ENCODE results near the gene ZNF776.
A peak's percentile ranks its signal among the peaks of the same experiment; 100 is the strongest.
"Not testable (repeated sequence)": the region's sequence is repeated elsewhere in the genome, so short reads cannot be mapped to it uniquely, and the experiment has no call there.

Gene ZNF776

DNA sequence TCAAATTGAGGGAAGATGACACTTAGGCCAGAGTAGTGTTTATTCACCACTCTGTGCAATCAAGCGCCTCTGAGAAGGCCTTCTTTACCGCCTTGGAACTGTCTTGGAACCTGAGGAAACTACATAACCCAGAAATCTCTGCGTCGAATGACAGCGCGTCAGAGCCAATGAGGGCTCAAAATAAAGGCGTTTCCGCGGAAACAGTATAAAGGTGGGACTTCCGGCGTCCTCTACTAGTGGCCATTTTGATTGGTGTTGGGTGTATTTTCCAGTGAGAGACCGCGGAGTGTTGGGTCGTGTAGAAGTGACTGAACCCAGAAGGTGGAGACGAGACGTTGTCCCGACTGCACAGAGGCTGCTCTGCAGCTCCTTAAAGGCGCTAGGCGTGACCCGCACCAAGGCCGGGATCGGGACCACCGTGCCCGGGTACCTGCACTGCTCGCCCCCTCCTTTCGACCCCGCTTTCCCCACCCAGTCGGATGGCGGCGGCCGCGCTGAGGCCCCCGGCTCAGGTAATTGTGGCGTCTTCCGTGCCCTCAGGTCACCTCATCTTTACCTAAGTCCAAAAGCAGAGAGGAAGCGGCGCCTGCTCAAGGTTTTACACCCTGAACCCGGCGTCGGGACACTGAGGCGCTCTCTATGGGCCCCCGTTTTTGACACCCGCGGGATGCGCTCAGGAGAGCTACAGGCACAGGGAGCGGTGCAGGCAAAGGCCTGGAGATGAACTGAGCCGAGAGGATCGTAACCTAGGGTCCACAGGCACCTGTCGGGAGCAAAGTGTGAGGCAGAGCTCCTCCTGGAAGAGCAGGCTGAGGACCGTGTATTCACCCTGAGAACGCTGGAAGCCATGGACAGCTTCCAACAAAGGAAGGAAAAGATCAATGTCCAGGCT is at the start of gene ZNF776:
Gene ZNF776 (plus strand): TSS at position 236 of the 892 bp plus-strand sequence. CDS start 244 bp downstream, at position 480.
- Mint-ChIP-seq H3K4me3 (peak within 1 kb of the TSS; percentile 95), H3K36me3 (ENCODE audit: low read depth) (peaks cover 51% of the 10 kb centered on the region), H3K4me1 (peaks cover 25% of the 10 kb centered on the region), H3K9me3 (peaks cover 45% of the 10 kb centered on the region), H3K27ac (peak within 1 kb of the TSS; percentile 95), H3K27me3 (no peaks in the 10 kb centered on the region)
- DNase-seq (peak; percentile 76), ATAC-seq (peak; percentile 99)

DNA sequence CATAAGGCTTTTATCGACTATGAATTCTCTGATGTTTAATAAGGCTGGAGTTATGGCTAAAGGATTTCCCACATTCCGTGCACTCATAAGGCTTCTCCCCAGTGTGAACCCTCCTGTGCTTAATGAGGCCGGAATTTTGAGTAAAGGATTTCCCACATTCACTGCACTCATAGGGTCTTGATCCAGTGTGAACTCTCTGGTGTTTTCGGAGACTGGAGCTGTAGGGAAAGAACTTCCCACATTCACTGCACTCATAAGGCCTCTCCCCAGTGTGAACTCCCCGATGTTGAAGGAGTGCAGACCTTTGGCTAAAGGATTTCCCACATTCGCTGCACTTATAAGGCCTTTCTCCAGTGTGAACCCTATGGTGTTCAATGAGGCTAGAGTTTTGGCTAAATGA is 45.0 kb upstream of the ZNF776 start:
- Mint-ChIP-seq H3K27me3 (no peaks in the 10 kb centered on the region), H3K9me3 (peaks cover 72% of the 10 kb centered on the region), H3K4me1 (peaks cover 7% of the 10 kb centered on the region), H3K4me3 (no peak overlapping the region), H3K27ac (no peak overlapping the region), H3K36me3 (ENCODE audit: low read depth) (peaks cover 86% of the 10 kb centered on the region)
- no peak for DNase-seq
- no peak for ATAC-seq

DNA sequence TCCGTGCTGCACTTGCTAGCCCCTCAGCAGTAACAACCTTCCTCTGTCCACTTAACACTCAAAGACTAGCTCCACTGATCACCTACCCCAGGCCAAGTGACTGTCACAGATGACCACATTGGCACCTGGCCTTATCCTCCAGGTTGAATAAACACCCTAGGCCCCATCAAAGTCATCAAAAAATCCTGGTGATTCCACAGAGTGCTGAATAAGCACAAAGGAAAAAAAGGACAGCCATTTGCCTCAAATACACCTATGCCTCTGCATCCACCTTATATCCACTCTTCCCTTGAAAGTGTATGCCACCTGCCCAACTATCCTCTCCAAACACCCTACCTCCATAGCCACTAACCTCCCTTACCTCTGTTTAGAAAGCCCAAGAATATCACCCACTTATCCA is 40.3 kb upstream of the ZNF776 start:
- Mint-ChIP-seq H3K4me3 (no peak overlapping the region), H3K9me3 (peaks cover 58% of the 10 kb centered on the region), H3K27me3 (peaks cover 6% of the 10 kb centered on the region), H3K4me1 (peaks cover 26% of the 10 kb centered on the region), H3K27ac (no peak overlapping the region), H3K36me3 (ENCODE audit: low read depth) (peaks cover 80% of the 10 kb centered on the region)
- DNase-seq (no peak), ATAC-seq (no peak)

DNA sequence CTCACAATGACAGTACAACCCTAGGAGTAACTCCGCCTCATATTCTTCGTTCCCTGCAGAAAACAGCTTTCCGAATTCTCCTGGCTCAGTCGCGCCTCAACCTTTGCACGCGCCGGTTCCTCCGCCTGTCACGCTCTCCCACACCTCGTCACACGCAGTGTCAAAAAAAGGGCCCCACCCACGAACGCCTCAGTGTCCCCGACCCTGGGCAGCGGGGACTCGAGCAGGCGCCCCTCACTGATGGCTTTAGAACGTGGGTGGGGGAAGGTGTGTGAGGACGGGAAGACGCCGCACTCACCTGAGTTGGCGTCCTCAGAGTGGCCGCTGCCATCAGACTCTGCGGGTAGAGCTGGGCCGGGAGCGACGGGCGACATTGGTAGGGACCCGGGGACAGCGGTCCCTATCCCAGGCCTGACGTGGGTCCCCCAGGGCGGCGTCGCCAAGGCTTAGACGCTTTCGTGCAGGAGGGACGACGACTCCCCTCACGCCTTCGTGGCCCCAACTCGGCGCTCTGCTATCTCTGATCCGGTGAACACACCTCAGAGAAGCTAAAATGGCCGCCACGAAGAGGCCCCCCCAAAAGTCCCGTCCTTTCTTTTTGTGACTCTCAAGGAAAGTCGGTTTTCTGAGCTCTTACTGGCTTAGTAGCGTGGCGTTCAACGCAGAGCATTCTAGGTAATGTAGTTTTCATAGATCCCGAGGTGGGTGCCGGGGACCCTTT is 37.8 kb upstream of the ZNF776 start, which contains the start of gene ZNF154:
Gene ZNF154 (minus strand): TSS at position 564 of the 721 bp plus-strand sequence. CDS start 233 bp downstream, at position 331.
- DNase-seq (peak; percentile 33), ATAC-seq (peak; percentile 79)
- Mint-ChIP-seq H3K36me3 (ENCODE audit: low read depth) (peaks cover 68% of the 10 kb centered on the region), H3K27me3 (peaks cover 6% of the 10 kb centered on the region), H3K4me1 (peaks cover 26% of the 10 kb centered on the region), H3K27ac (peak within 1 kb of the TSS; percentile 90), H3K4me3 (peak within 1 kb of the TSS; percentile 87), H3K9me3 (peaks cover 47% of the 10 kb centered on the region)

DNA sequence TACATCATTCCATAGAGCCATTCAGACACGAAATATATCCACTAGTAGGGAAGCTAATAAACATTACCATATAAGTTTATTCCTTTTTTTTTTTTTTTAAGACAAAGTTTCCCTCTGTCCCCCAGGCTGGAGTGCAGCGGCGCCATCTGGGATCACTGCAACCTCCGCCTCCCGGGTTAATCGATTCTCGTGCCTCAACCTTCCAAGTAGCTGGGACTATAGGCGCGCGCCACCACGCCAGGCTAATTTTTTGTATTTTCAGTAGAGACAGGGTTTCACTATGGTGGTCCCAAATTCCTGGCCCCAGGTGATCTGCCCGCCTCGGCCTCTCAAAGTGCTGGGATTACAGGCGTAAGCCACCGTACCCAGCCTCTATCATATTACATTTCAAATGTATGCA is 37.0 kb upstream of the ZNF776 start:
- Mint-ChIP-seq H3K36me3 (ENCODE audit: low read depth) (peaks cover 68% of the 10 kb centered on the region), H3K9me3 (peaks cover 46% of the 10 kb centered on the region), H3K27ac (no peak overlapping the region), H3K4me1 (peaks cover 26% of the 10 kb centered on the region), H3K27me3 (peaks cover 6% of the 10 kb centered on the region), H3K4me3 (no peak overlapping the region)
- ATAC-seq (no peak), DNase-seq (no peak)

DNA sequence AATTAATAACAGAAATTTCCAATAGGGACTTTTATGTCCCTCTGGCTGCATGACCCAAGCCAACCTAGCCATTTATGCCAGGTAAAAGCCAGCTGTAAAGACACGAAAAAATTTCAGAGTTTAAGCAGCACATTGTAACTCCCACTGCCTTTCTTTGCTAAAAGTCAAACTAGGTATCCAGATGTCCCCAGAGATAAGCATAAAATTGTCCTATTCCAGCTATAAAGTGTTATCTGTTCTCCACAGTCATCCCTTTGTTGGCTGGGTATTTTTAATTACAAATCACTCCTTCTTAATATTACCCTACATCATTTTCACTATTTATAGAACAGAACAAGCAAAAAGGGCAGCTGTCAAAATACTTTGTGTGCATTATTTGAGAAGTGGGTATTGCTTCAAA is 34.4 kb upstream of the ZNF776 start:
- H3K4me1 Mint-ChIP-seq: peaks cover 17% of the 10 kb centered on the region
- H3K4me3 Mint-ChIP-seq: no peak overlapping the region
- peaks cover 42% of the 10 kb centered on the region for H3K9me3 Mint-ChIP-seq
- no peak for ATAC-seq
- DNase-seq: no peak
- H3K27me3 Mint-ChIP-seq: peaks cover 6% of the 10 kb centered on the region
- peaks cover 61% of the 10 kb centered on the region for H3K36me3 Mint-ChIP-seq (ENCODE audit: low read depth)
- no peak overlapping the region for H3K27ac Mint-ChIP-seq

DNA sequence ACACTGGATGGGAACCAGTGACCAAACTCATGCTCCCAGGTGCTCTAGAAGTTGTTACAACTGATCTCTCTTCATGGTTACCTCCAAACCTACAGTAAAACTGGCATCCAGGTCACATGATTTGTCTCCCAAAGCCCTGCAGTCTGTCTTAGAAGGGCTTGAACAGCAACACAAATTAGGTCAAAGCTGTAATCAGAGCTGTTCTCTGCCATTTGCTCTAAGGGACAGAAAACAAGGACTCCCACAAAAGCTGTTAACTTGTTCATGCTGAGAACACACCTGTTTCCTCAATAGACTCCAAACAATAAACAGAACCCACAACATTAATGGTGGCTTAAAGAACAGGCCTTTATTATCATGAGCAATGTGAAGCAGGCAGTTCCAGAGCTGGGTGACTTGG is 27.2 kb upstream of the ZNF776 start:
- Mint-ChIP-seq H3K36me3 (ENCODE audit: low read depth) (peaks cover 77% of the 10 kb centered on the region), H3K4me1 (peaks cover 2% of the 10 kb centered on the region), H3K9me3 (peaks cover 70% of the 10 kb centered on the region), H3K27me3 (no peaks in the 10 kb centered on the region), H3K4me3 (no peak overlapping the region), H3K27ac (no peak overlapping the region)
- DNase-seq (no peak), ATAC-seq (no peak)

DNA sequence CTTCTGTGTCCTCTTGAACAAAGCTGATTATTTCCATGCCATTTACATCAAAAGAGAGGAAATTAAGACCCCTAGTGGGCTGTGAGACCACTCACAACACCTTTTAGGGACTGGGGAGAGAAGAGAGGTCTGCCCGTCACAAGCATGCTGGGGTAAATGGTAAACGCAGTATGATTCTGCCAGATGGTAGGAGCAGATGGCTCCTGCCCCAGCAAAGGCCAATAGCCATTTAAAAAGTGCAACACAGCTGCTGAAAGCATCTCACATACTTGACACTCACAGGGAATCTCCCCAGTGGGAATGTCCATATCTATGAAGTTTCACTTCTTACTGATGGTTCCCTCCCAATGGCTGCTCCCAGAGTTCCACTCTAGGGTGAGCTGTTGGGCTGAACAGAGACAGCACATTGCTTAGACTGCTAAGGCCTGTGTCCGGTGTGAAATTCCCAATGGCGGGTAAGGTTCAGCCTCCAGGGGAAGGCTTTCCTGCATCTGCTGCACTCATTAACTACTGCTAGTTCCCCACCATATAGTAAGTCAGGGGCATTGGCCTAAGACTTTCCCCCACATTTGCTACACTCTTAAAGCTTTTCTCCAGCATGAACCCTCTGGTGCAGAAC is 26.6 kb upstream of the ZNF776 start:
- DNase-seq: no peak
- Mint-ChIP-seq H3K27me3 (no peaks in the 10 kb centered on the region), H3K4me3 (no peak overlapping the region), H3K27ac (no peak overlapping the region), H3K4me1 (peaks cover 5% of the 10 kb centered on the region), H3K36me3 (ENCODE audit: low read depth) (peaks cover 78% of the 10 kb centered on the region), H3K9me3 (peaks cover 70% of the 10 kb centered on the region)
- ATAC-seq: no peak

DNA sequence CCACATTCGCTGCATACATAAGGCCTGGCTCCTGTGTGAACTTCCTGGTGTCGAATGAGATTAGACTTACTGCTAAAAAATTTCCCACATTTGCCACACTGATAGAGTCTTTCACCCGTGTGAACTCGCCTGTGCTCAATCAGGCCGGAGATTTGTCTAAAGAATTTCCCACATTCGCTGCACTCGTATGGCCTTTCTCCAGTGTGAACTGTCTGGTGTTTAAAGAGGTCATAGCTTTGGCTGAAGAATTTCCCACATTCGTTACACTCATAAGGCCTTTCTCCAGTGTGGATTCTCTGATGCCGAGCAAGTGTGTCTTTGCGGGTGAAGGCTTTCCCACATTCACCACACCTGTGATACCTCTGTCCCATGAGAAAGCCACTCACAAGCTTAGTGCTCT is 25.7 kb upstream of the ZNF776 start:
- ATAC-seq: no peak
- Mint-ChIP-seq H3K9me3 (peaks cover 68% of the 10 kb centered on the region), H3K27ac (no peak overlapping the region), H3K27me3 (no peaks in the 10 kb centered on the region), H3K4me1 (peaks cover 5% of the 10 kb centered on the region), H3K36me3 (ENCODE audit: low read depth) (peaks cover 76% of the 10 kb centered on the region), H3K4me3 (no peak overlapping the region)
- DNase-seq: no peak

DNA sequence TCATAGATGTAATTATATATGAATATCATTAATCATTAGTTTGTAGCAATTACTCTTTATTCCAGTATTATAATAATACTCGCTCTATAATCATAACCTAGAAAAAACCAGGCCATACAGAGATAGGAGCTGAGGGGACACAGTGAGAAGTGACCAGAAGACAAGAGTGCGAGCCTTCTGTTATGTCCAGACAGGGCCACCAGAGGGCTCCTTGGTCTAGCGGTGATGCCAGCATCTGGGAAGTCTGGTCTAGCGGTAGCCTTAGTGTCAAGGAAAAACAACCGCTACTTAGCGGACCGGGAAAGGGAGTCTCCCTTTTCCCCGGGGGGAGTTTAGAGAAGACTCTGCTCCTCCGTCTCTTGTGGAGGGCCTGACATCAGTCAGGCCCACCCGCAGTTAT is 8.3 kb upstream of the ZNF776 start:
- H3K4me1 Mint-ChIP-seq; H3K27me3 Mint-ChIP-seq; H3K27ac Mint-ChIP-seq; H3K9me3 Mint-ChIP-seq; H3K4me3 Mint-ChIP-seq; ATAC-seq; H3K36me3 Mint-ChIP-seq (ENCODE audit: low read depth): not testable (repeated sequence)
- DNase-seq: peak; percentile 41

DNA sequence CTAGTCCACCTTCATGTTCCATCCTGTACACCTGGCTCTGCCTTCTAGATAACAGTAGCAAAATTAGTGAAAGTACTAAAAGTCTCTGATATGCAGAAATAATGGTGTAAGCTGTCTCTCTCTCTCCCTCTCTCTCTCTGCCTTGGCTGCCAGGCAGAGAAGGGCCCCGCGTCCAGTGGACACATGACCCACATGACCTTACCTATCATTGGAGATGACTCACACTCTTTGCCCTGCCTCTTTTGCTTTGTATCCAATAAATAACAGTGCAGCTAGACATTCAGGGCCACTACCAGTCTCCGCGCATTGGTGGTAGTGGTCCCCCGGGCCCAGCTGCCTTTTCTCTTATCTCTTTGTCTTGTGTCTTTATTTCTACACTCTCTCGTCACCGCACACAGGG is 7.8 kb upstream of the ZNF776 start:
- H3K27ac Mint-ChIP-seq, H3K4me3 Mint-ChIP-seq: not testable (repeated sequence)

DNA sequence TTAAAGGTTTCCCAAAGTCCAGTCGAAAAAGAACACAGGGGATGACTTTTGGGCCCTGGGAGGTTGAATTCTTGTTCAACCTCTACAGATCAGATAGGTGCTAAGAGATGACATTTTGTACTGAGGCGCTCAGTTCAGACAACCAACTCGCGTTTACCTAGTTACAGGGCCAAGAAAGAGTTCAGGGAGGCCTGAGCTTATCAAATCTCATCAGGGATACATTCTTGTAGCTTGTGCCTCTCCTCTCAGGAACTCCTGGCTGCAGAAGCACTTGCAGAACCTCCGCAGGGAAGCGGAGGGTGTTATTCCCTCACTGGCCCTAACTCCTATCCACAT is 825 bp downstream of the ZNF776 start:
- H3K9me3 Mint-ChIP-seq: peaks cover 50% of the 10 kb centered on the region
- no peaks in the 10 kb centered on the region for H3K27me3 Mint-ChIP-seq
- peaks cover 25% of the 10 kb centered on the region for H3K4me1 Mint-ChIP-seq
- DNase-seq (no peak), ATAC-seq (no peak)
- peak overlapping the region; percentile 95 for H3K4me3 Mint-ChIP-seq
- H3K27ac Mint-ChIP-seq: peak overlapping the region; percentile 95
- peaks cover 57% of the 10 kb centered on the region for H3K36me3 Mint-ChIP-seq (ENCODE audit: low read depth)

More for the DNA sequence above, 7.8 kb upstream of the ZNF776 start:
- H3K36me3 Mint-ChIP-seq (ENCODE audit: low read depth); H3K9me3 Mint-ChIP-seq; ATAC-seq; H3K27me3 Mint-ChIP-seq; H3K4me1 Mint-ChIP-seq; DNase-seq: not testable (repeated sequence)

DNA sequence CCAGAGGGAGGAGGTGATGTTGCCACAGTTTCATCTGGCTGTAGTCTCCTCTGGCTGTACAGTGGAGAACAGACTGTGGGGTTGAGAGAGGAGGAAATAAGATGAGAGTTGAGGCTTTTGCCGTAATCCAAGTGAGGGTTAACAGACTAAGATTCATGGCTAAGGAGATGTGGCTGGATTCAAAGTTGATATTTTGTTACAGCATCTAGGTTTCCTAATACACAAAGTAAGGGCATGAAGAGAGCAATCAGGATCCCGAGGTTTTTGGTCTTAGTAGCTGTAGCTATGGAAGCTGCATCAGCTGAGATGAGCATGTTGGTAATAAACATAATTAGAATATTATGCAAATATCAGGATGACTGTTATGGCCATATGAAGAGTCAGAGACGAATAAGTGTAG is 1.4 kb downstream of the ZNF776 start:
- H3K4me1 Mint-ChIP-seq: peaks cover 25% of the 10 kb centered on the region
- no peaks in the 10 kb centered on the region for H3K27me3 Mint-ChIP-seq
- H3K4me3 Mint-ChIP-seq: peak overlapping the region; percentile 95
- H3K36me3 Mint-ChIP-seq (ENCODE audit: low read depth): peaks cover 63% of the 10 kb centered on the region
- DNase-seq (no peak), ATAC-seq (no peak)
- H3K27ac Mint-ChIP-seq: no peak overlapping the region
- H3K9me3 Mint-ChIP-seq: peaks cover 56% of the 10 kb centered on the region

DNA sequence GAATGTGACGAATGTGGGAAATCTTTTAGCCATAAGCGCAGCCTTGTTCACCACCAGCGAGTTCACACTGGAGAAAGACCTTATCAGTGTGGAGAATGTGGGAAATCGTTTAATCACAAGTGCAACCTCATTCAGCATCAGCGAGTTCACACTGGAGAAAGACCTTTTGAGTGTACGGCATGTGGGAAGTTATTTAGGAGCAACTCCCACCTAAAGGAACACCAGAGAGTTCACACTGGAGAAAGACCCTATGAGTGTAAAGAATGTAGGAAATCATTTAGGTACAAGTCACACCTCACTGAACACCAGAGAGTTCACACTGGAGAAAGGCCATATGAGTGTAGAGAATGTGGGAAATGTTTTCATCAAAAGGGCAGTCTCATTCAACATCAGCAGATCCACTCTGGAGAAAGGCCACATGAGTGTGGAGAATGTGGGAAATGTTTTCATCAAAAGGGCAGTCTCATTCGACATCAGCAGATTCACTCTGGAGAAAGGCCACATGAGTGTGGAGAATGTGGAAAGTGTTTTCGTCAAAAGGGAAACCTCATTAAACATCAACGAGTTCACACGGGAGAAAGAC is 7.6 kb downstream of the ZNF776 start:
- Mint-ChIP-seq H3K36me3 (ENCODE audit: low read depth) (peaks cover 97% of the 10 kb centered on the region), H3K4me3 (no peak overlapping the region), H3K4me1 (peaks cover 3% of the 10 kb centered on the region), H3K9me3 (peaks cover 67% of the 10 kb centered on the region), H3K27ac (no peak overlapping the region), H3K27me3 (no peaks in the 10 kb centered on the region)
- DNase-seq (no peak), ATAC-seq (no peak)
